ENCODE measurements around the gene MLLT11. TPM values are rescaled to one million over a fixed set of nuclear protein-coding genes. Genes with fewer than 3 reads are reported as not detected.

MLLT11 gene
- total and polyA plus RNA-seq, 2 of the 4 experiments (the other 2 are of a cell fraction), result 3.6 to 17.5 TPM

DNA sequence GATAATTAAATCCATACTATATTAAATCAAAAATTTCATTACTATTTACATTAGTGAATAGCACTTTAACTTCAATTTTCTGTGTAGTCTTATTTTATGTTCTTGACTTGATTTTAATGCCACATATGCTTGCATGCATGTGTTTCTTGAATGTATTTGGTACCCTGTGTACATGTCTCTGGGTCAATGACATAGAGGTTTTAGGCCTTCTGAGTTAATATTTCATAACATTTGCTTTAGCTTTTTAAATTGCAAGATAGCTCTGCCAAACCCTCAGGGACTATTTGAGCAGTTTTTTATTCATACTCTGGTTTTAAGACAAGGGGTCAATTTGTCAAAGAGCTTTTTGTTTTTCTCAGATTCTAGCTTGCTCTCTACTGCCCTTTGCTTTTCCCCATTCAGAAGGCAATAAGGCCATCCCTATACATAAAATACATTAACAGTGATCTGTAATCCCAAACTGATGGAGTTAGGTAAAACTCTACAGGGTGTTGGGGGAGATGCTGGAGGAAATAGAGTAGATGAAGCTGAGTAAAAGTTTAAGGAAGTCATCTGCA, 5.0 kb downstream of the MLLT11 start:
- Histone ChIP-seq H2BK120ac (ENCODE audit: low read depth, low read length) (no peak overlapping the region), H3K14ac (replicated peaks; ENCODE audit: low read depth, low read length) (no peak overlapping the region), H3K23ac (ENCODE audit: low read depth, low read length) (no peak overlapping the region), H3K9ac (ENCODE audit: low read depth, low read length) (no peak overlapping the region), H2AFZ (replicated peaks; ENCODE audit: low read length, poor library complexity) (no peak overlapping the region), H2AK5ac (ENCODE audit: low read depth, low read length) (no peak overlapping the region), H3K27ac (ENCODE audit: insufficient read depth, low read length) (no peak overlapping the region), H3K27me3 (ENCODE audit: control insufficient read depth, insufficient read depth, low read length) (no peaks in the 10 kb centered on the region), H4K91ac (ENCODE audit: insufficient read depth, low read depth, low read length) (no peak overlapping the region), H4K5ac (ENCODE audit: low read depth, low read length) (no peak overlapping the region), H4K8ac (ENCODE audit: low read depth in 2 of 2, low read length in 2 of 2) (no peak overlapping the region), H2BK15ac (ENCODE audit: low read depth, low read length) (no peak overlapping the region), H3K9me1 (ENCODE audit: insufficient read depth, low read length) (no peaks in the 10 kb centered on the region; the same call in 1 of the 2 replicates), H2BK20ac (ENCODE audit: low read depth, low read length) (no peak overlapping the region), H4K20me1 (ENCODE audit: insufficient read depth, low read length) (no peaks in the 10 kb centered on the region), H3K79me1 (ENCODE audit: low read depth in 1 of 2, low read length in 2 of 2) (peaks cover 14 to 51% of the 10 kb centered on the region in 2 experiments), H3K4me3 (ENCODE audit: insufficient read depth, low read depth, low read length) (no peak overlapping the region), H3K18ac (ENCODE audit: low read depth, low read length) (no peak overlapping the region), H3K4ac (ENCODE audit: low read depth, low read length) (no peak overlapping the region), H3K36me3 (ENCODE audit: control insufficient read depth, insufficient read depth, low read length) (peaks cover 6% of the 10 kb centered on the region; the same call in 1 of the 2 replicates), H3K9me3 (ENCODE audit: control insufficient read depth, insufficient read depth, low read length) (no peaks in the 10 kb centered on the region), H3K56ac (ENCODE audit: extremely low read depth, insufficient read depth, low read length) (no peak overlapping the region), H3K4me1 (ENCODE audit: control insufficient read depth, insufficient read depth, low read length) (peaks cover 6% of the 10 kb centered on the region; the same call in 1 of the 2 replicates), H2AK9ac (replicated peaks; ENCODE audit: low read depth, low read length, poor library complexity) (no peak overlapping the region), H3K4me2 (ENCODE audit: low read depth, low read length) (no peak overlapping the region), H2BK5ac (ENCODE audit: low read depth, low read length, poor library complexity, severe bottlenecking) (no peak overlapping the region)
- DNase-seq, result no peak
- ATAC-seq (ENCODE audit: low read depth), result no peak
- in situ Hi-C loops (cut with MboI; ENCODE audit: low sequenced_read_pairs), result no loop called here
- TF ChIP-seq, protein P1, sequence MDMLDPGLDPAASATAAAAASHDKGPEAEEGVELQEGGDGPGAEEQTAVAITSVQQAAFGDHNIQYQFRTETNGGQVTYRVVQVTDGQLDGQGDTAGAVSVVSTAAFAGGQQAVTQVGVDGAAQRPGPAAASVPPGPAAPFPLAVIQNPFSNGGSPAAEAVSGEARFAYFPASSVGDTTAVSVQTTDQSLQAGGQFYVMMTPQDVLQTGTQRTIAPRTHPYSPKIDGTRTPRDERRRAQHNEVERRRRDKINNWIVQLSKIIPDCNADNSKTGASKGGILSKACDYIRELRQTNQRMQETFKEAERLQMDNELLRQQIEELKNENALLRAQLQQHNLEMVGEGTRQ (IDR thresholded peaks at IDR 0.05; ENCODE audit: low read depth, low read length), result no peak
- TF ChIP-seq CEBPB (IDR thresholded peaks at IDR 0.05; ENCODE audit: low read depth, low read length), result no peak
- TF ChIP-seq MAZ (IDR thresholded peaks at IDR 0.05; ENCODE audit: borderline replicate concordance, low read depth, low read length), result no peak
- TF ChIP-seq RAD21 (IDR thresholded peaks at IDR 0.05; ENCODE audit: low read length), result no peak
- TF ChIP-seq CHD1 (IDR thresholded peaks at IDR 0.05; ENCODE audit: low read depth, low read length), result no peak
- TF ChIP-seq RFX5 (IDR thresholded peaks at IDR 0.05; ENCODE audit: low read depth, low read length), result no peak
- no peak for TF ChIP-seq BHLHE40 (IDR thresholded peaks at IDR 0.05; ENCODE audit: low read depth, low read length)
- TF ChIP-seq MXI1 (IDR thresholded peaks at IDR 0.05; ENCODE audit: borderline replicate concordance, low read depth, low read length), result no peak
- no peak for TF ChIP-seq NFE2L2 (IDR thresholded peaks at IDR 0.05; ENCODE audit: low read depth, low read length)
- no peak for TF ChIP-seq POLR2A (IDR thresholded peaks at IDR 0.05; ENCODE audit: low read depth, low read length)
- intact Hi-C loops (cut with micrococcal nuclease), result no loop called here
- dilution Hi-C loops (cut with HindIII; ENCODE audit: low sequenced_read_pairs, unreplicated experiment), result no loop called here
- CTCF ChIA-PET, result interaction anchor here (0.6 kb wide), 1 partner anchor 51 kb away, joined by 3 read pairs; no protein-coding TSS in a partner anchor
- POLR2A ChIA-PET (ENCODE audit: unreplicated experiment), result no interaction called here
- no TSS peak for BruUV-seq (replicated peaks)

Data from IMR-90 (cell line).